K562 (cell line): ENCODE results near the gene SLC13A3.

Source experiments
- ATF2 ChIP-seq: sonication (generic); formaldehyde crosslinking; IDR thresholded peaks from 2 replicates; pipeline ENCODE4 v1.8.1; 2022; ENCODE audit warnings: missing genetic modification reagents
- CEBPB ChIP-seq: fragments of 450-650 bp; IDR thresholded peaks from 2 replicates; pipeline ENCODE4 v1.6.1; 2016; ENCODE audit warnings: missing genetic modification characterization, missing compliant biosample characterization
- IRF2 ChIP-seq: sonication (generic); formaldehyde crosslinking; IDR thresholded peaks from 2 replicates; pipeline ENCODE4 v1.8.1; 2022; ENCODE audit warnings: mild to moderate bottlenecking, missing genetic modification reagents
- KLF13 ChIP-seq: fragments of 450-650 bp; IDR thresholded peaks from 2 replicates; pipeline ENCODE4 v1.6.1; 2016; ENCODE audit warnings: missing genetic modification characterization, low read depth, mild to moderate bottlenecking, missing compliant biosample characterization, moderate library complexity, borderline replicate concordance
- NRF1 ChIP-seq, 2 experiments: fragments of 450-650 bp; IDR thresholded peaks in 1 of 2; conservative IDR thresholded peaks in 1 of 2; 2 replicates each; pipeline ENCODE4 v1.6.1; 2014; ENCODE audit warnings: mild to moderate bottlenecking in 2 of 2
- PYGO2 ChIP-seq: fragments of 450-650 bp; IDR thresholded peaks from 2 replicates; pipeline ENCODE4 v1.6.1; 2016; ENCODE audit warnings: mild to moderate bottlenecking, missing genetic modification characterization, moderate library complexity, missing compliant biosample characterization
- SMC3 ChIP-seq: conservative IDR thresholded peaks from 2 replicates; pipeline ENCODE4 v1.6.1; 2011; ENCODE audit warnings: low read depth, low read length, improper control_type of control experiment; ENCODE audit not compliant: insufficient read depth
- TAF9B ChIP-seq: fragments of 450-650 bp; IDR thresholded peaks from 2 replicates; pipeline ENCODE4 v1.6.1; 2018; ENCODE audit warnings: mild to moderate bottlenecking; ENCODE audit not compliant: partially characterized antibody
- ZFX ChIP-seq: sonication (generic); formaldehyde crosslinking; IDR thresholded peaks from 2 replicates; pipeline ENCODE4 v1.8.0; 2022; ENCODE audit warnings: mild to moderate bottlenecking, missing genetic modification reagents, moderate library complexity
- ZNF561 ChIP-seq: fragments of 450-650 bp; formaldehyde crosslinking; conservative IDR thresholded peaks from 2 replicates; pipeline ENCODE4 v1.4.0; 2020; ENCODE audit warnings: mild to moderate bottlenecking, moderate library complexity
- ZNF639 ChIP-seq, 2 experiments: fragments of 200-800 bp in 1 of 2; sonication (Bioruptor generic) in 1 of 2; sonication (generic) in 1 of 2; formaldehyde crosslinking in 1 of 2; IDR thresholded peaks in 1 of 2; conservative IDR thresholded peaks in 1 of 2; 2 replicates each; pipeline versions ENCODE4 v1.5.0 to v1.6.1; 2016 to 2020; ENCODE audit warnings: missing compliant biosample characterization in 1 of 2, missing genetic modification characterization in 1 of 2, missing genetic modification reagents in 1 of 2

GRCh38 chr20:46554828-46555227 lies 96.4 kb downstream of the SLC13A3 start:
- no peak for TF ChIP-seq NRF1 (conservative IDR thresholded peaks at IDR 0.05 in 1 of 2, IDR thresholded peaks at IDR 0.05 in 1 of 2)
- no peak for TF ChIP-seq IRF2 (CRISPR knock-in tag)
- TF ChIP-seq KLF13 (tag), result no peak
- no peak for TF ChIP-seq PYGO2
- no peak for TF ChIP-seq TAF9B
- TF ChIP-seq ATF2 (CRISPR knock-in tag), result no peak
- TF ChIP-seq CEBPB (tag), result no peak
- no peak for TF ChIP-seq ZFX (CRISPR knock-in tag)
- no peak for TF ChIP-seq ZNF639 (CRISPR knock-in tag; conservative IDR thresholded peaks at IDR 0.05 in 1 of 2, IDR thresholded peaks at IDR 0.05 in 1 of 2)
- no peak for TF ChIP-seq ZNF561 (CRISPR knock-in tag)
- TF ChIP-seq SMC3, result no peak
